Suprapubic skin (tissue), 4 donors: Measurements from ENCODE around the gene OSTC.

Experiments
- CTCF ChIP-seq, 2 donors: fragments of 200-600 bp in 1 of 2; fragments of 450-650 bp in 1 of 2; sonication (generic) in 1 of 2; IDR thresholded peaks; one replicate each; pipeline ENCODE4 v1.5.1; 2016 to 2019; ENCODE audit warnings: antibody characterized with exemption in 2 of 2, mild to moderate bottlenecking in 1 of 2, moderate library complexity in 1 of 2
- EP300 ChIP-seq: sonication (generic); formaldehyde crosslinking; IDR thresholded peaks from one replicate; pipeline ENCODE4 v1.6.1; 2017; ENCODE audit warnings: antibody characterized with exemption
- POLR2A ChIP-seq, 2 donors: fragments of 450-650 bp; IDR thresholded peaks; one replicate each; pipeline ENCODE4 v1.6.1; 2017; ENCODE audit warnings: antibody characterized with exemption in 2 of 2, mild to moderate bottlenecking in 2 of 2, moderate library complexity in 2 of 2
- POLR2AphosphoS5 ChIP-seq, 3 donors: sonication (generic); formaldehyde crosslinking; IDR thresholded peaks; one replicate each; pipeline ENCODE4 v1.6.1; 2017; ENCODE audit warnings: antibody characterized with exemption in 3 of 3

- TF ChIP-seq POLR2A (IDR thresholded peaks at IDR 0.05) (no peak), CTCF (IDR thresholded peaks at IDR 0.05) (no peak), EP300 (no peak), POLR2AphosphoS5 (IDR thresholded peaks at IDR 0.05) (no peak)
Measured at GRCh38 chr4:108690738-108691137, 40.3 kb downstream of the OSTC start.
